Endodermal cell (in vitro differentiated cells): ENCODE data around the gene PRDM15. TPM values are rescaled to one million over a fixed set of nuclear protein-coding genes. Genes with fewer than 3 reads are reported as not detected.

ENCODE experiments used
- DNase-seq: peaks from one replicate; pipeline ENCODE4 v3.0.0-alpha.2; 2017
- H3K27ac ChIP-seq: 2 replicates; pipeline ENCODE4 v1.5.1; 2013; ENCODE audit warnings: mild to moderate bottlenecking, low read depth, low read length, moderate library complexity
- H3K27me3 ChIP-seq: 2 replicates; pipeline ENCODE4 v1.6.1; 2013; ENCODE audit warnings: mild to moderate bottlenecking, low read length, moderate library complexity; ENCODE audit not compliant: insufficient read depth, control insufficient read depth, poor library complexity, severe bottlenecking
- H3K36me3 ChIP-seq: 2 replicates; pipeline ENCODE4 v1.7.0; 2013; ENCODE audit warnings: mild to moderate bottlenecking, low read length, moderate library complexity; ENCODE audit not compliant: control insufficient read depth, insufficient read depth
- H3K4me1 ChIP-seq: one replicate; pipeline ENCODE4 v1.7.0; 2013; ENCODE audit warnings: low read length; ENCODE audit not compliant: control insufficient read depth, insufficient read depth
- H3K4me3 ChIP-seq: 2 replicates; pipeline ENCODE4 v1.5.1; 2013; ENCODE audit warnings: mild to moderate bottlenecking, low read length, moderate library complexity
- H3K9ac ChIP-seq: 2 replicates; pipeline ENCODE4 v1.6.1; 2013; ENCODE audit warnings: mild to moderate bottlenecking, low read length, moderate library complexity; ENCODE audit not compliant: poor library complexity, severe bottlenecking; ENCODE audit errors: extremely low read depth
- H3K9me3 ChIP-seq: 2 replicates; pipeline ENCODE4 v1.6.1; 2013; ENCODE audit warnings: mild to moderate bottlenecking, low read length, moderate library complexity; ENCODE audit not compliant: control insufficient read depth
- H3K27ac Mint-ChIP-seq: 2 replicates; pipeline ENCODE4 v1.8.0; 2020; ENCODE audit warnings: mixed read lengths
- H3K27me3 Mint-ChIP-seq: 2 replicates; pipeline ENCODE4 v1.8.0; 2021; ENCODE audit warnings: mild to moderate bottlenecking, mixed read lengths; ENCODE audit not compliant: insufficient read depth
- H3K36me3 Mint-ChIP-seq: 2 replicates; pipeline ENCODE4 v1.8.0; 2020; ENCODE audit warnings: low read depth, mixed read lengths
- H3K4me1 Mint-ChIP-seq: 2 replicates; pipeline ENCODE4 v1.8.0; 2020; ENCODE audit warnings: mixed read lengths
- H3K4me3 Mint-ChIP-seq: 2 replicates; pipeline ENCODE4 v1.8.0; 2020; ENCODE audit warnings: mild to moderate bottlenecking, moderate library complexity, mixed read lengths
- H3K9me3 Mint-ChIP-seq: 2 replicates; pipeline ENCODE4 v1.8.0; 2020; ENCODE audit warnings: mild to moderate bottlenecking, mixed read lengths
- CTCF ChIP-seq: fragments of 200-600 bp; sonication (generic); conservative IDR thresholded peaks from 2 replicates; pipeline ENCODE4 v1.5.0; 2021; ENCODE audit warnings: antibody characterized with exemption, mild to moderate bottlenecking
- WGBS, 2 experiments: methylation state at CpG; one replicate each; pipeline versions ENCODE4 v1.1.5 to v1.1.7; 2013; ENCODE audit warnings: missing lambda C conversion rate in 2 of 2, mixed read lengths in 1 of 2; ENCODE audit not compliant: insufficient coverage in 1 of 2, insufficient read length in 1 of 2; 5-methylcytosine and 5-hydroxymethylcytosine counted together
- total RNA-seq, 2 donors: library from RNA; stranded (reverse); fragmentation: NEBNext Ultra II Directional in 1 of 2; extraction: Animal tissue kit (Norgen Biotek cat#: 25700) in 1 of 2; gene quantifications; 2 replicates in 1 of 2; 3 replicates in 1 of 2; pipeline ENCODE4 v1.2.1, GENCODE V29; 2021

The PRDM15 gene
- total RNA-seq, 2 donors from 2014 or later = 8.8 to 10.1 TPM

DNA sequence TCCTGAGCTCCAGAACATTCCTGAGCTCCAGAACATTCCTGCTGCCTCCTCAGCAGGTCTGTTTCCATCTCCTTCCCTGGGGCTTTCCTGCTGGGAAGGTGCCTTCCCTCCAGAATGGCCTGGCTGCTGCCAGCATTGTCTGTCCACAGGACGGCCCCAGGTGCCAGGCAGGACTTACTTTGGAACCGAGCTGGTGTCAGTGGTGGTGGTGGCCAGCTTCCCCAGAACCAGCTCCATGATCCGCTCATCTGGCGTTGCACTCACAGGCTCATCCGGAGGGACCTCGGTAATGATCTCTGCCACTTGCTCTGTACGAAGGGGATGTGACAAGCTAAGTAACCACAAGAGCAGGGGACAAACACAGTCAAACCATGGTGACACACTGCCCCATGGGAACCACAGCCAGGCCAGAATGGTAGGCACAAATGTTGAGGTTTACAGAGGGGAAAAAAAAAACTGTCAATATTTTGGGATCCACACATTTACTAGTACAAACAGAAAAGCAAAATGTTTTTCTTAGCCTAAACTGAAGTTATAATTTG is 41.3 kb downstream of the PRDM15 start:
- H3K4me3 ChIP-seq = no peak overlapping the region
- Mint-ChIP-seq H3K4me1 (peaks cover 3% of the 10 kb centered on the region), H3K9me3 (peaks cover 13% of the 10 kb centered on the region), H3K36me3 (peaks cover 56% of the 10 kb centered on the region), H3K27ac (no peak overlapping the region), H3K4me3 (no peak overlapping the region), H3K27me3 (no peaks in the 10 kb centered on the region)
- no peak for DNase-seq
- H3K27me3 ChIP-seq = no peaks in the 10 kb centered on the region
- WGBS, 2 experiments = 93 to 96% methylated on average over 7 of the region's 7 CpGs
- no peak overlapping the region for H3K9ac ChIP-seq
- TF ChIP-seq CTCF = no peak
- peaks cover 21% of the 10 kb centered on the region for H3K9me3 ChIP-seq
- no peak overlapping the region for H3K27ac ChIP-seq
- H3K36me3 ChIP-seq = peaks cover 44% of the 10 kb centered on the region
- H3K4me1 ChIP-seq = no peaks in the 10 kb centered on the region

GRCh38 chr21:41836166-41837015 is 42.8 kb downstream of the PRDM15 start:
- Histone ChIP-seq H3K9me3 (peaks cover 12% of the 10 kb centered on the region), H3K36me3 (peaks cover 49% of the 10 kb centered on the region), H3K9ac (no peak overlapping the region), H3K27ac (no peak overlapping the region), H3K4me3 (no peak overlapping the region), H3K4me1 (no peaks in the 10 kb centered on the region), H3K27me3 (no peaks in the 10 kb centered on the region)
- 93 to 94% methylated on average over 30 to 32 of the region's 32 CpGs for WGBS, 2 experiments
- Mint-ChIP-seq H3K36me3 (peaks cover 48% of the 10 kb centered on the region), H3K27me3 (no peaks in the 10 kb centered on the region), H3K4me1 (peaks cover 3% of the 10 kb centered on the region), H3K27ac (peak overlapping the region; percentile 55), H3K9me3 (peaks cover 12% of the 10 kb centered on the region), H3K4me3 (no peak overlapping the region)
- DNase-seq = no peak
- no peak for TF ChIP-seq CTCF

DNA sequence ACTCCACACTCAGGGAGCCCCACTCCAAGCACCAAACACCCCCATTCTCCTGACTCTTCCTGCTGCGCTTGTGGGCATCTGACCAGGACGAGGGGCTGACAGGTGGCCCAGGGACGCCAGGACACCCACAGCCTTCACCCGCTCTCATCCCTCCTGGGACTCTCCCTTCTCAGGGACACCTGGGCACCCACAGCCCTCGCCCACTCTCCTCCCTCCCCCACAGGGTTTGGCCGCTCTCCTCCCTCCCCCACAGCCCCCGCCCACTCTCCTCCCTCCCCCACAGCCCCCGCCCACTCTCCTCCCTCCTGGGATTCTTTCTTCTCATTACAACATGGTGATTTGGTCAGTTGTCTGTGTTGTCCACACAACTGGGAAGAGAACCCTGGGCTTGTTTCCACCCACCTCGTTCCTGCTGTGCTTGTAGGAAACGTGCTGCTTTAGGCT is 43.4 kb downstream of the PRDM15 start:
- peaks cover 42% of the 10 kb centered on the region for H3K36me3 Mint-ChIP-seq
- no peak overlapping the region for H3K4me3 Mint-ChIP-seq
- no peaks in the 10 kb centered on the region for H3K4me1 ChIP-seq
- H3K9me3 ChIP-seq = peaks cover 6% of the 10 kb centered on the region
- no peaks in the 10 kb centered on the region for H3K27me3 ChIP-seq
- H3K9me3 Mint-ChIP-seq = peaks cover 5% of the 10 kb centered on the region
- no peak for DNase-seq
- WGBS, 2 experiments = 54 to 87% methylated on average over 2 to 8 of the region's 10 CpGs
- no peak overlapping the region for H3K27ac ChIP-seq
- H3K27ac Mint-ChIP-seq = no peak overlapping the region
- peaks cover 3% of the 10 kb centered on the region for H3K4me1 Mint-ChIP-seq
- no peaks in the 10 kb centered on the region for H3K27me3 Mint-ChIP-seq
- H3K9ac ChIP-seq = no peak overlapping the region
- no peak overlapping the region for H3K4me3 ChIP-seq
- H3K36me3 ChIP-seq = peaks cover 49% of the 10 kb centered on the region
- no peak for TF ChIP-seq CTCF
